ENCODE results near the gene MEX3A.

The MEX3A gene

GRCh38 chr1:156103521-156103947, 21.3 kb upstream of the MEX3A start:
- Histone ChIP-seq H3K9me3 (ENCODE audit: low read length) (no peaks in the 10 kb centered on the region), H3K4me3 (ENCODE audit: low read depth, low read length, poor library complexity, severe bottlenecking) (no peak overlapping the region), H3K4me1 (ENCODE audit: insufficient read depth, low read length, severe bottlenecking) (peaks cover 15% of the 10 kb centered on the region), H3K4me2 (ENCODE audit: low read length) (no peak overlapping the region), H3F3A (ENCODE audit: insufficient read depth, low read length) (peaks cover 2% of the 10 kb centered on the region; the same call in 1 of the 2 replicates), H2AFZ (ENCODE audit: low read length) (no peak overlapping the region), H3K27ac (ENCODE audit: low read depth, low read length, poor library complexity, severe bottlenecking) (no peak overlapping the region), H3K27me3 (ENCODE audit: insufficient read depth, low read length) (peaks cover 9% of the 10 kb centered on the region), H3K9ac (ENCODE audit: low read length) (no peak overlapping the region), H3K79me2 (ENCODE audit: insufficient read depth, low read length) (no peaks in the 10 kb centered on the region), H4K20me1 (ENCODE audit: insufficient read depth, low read length) (no peaks in the 10 kb centered on the region), H3K36me3 (ENCODE audit: insufficient read depth, low read length) (no peaks in the 10 kb centered on the region), H3K9me2 (ENCODE audit: low read depth, low read length) (no peaks in the 10 kb centered on the region)
- TF ChIP-seq EZH2 (IDR thresholded peaks at IDR 0.05; ENCODE audit: borderline replicate concordance, low read length) (no peak), CTCF (IDR thresholded peaks at IDR 0.05; ENCODE audit: low read length) (no peak)

DNA sequence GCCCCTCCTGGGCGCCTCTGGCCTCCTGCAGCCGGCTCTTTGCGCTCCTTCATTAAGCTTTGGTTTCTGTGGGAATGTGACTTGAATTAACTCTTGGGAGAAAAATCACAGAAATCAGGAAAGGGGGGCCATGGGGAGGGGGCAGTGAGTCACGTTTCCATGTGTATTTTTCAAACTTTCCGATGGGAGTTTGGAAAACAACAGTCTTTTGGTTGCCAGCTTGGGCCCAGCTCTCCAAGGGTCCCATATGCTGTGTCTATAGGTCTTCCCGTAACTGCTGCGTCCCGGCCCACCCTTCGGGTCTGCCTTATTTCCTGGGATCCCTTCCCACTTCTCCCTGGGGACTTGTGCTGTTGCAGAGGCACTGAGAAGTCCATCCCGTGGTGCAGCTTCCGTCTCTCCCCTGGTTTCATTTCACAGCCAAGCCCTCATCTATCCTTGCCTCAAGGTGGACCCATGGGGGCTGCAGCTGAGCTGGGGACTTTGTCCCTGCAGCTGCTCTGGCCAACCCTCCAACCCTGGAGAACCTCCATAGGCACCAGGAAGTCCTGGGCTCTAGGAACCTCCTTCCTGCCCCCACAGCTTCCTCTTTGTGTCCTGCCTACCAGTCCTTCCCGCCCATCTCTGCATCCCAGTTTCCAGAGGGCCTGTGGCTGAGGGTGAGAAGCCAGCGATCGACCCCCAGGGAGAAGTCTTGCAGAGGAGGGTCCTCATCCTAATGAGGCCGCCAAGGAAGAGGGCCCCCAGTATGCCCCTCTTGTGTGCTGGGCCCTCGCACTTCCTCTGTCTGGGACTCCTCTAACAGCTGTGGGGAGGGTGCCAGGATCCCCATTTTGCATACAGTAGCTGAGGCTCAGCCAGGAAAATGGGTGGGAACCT, 20.6 kb upstream of the MEX3A start:
- Histone ChIP-seq H4K20me1 (ENCODE audit: insufficient read depth, low read length) (no peaks in the 10 kb centered on the region), H2AFZ (ENCODE audit: low read length) (no peak overlapping the region), H3K4me1 (ENCODE audit: insufficient read depth, low read length, severe bottlenecking) (peaks cover 15% of the 10 kb centered on the region), H3K36me3 (ENCODE audit: insufficient read depth, low read length) (no peaks in the 10 kb centered on the region), H3K9ac (ENCODE audit: low read length) (no peak overlapping the region), H3K79me2 (ENCODE audit: insufficient read depth, low read length) (no peaks in the 10 kb centered on the region), H3K9me2 (ENCODE audit: low read depth, low read length) (no peaks in the 10 kb centered on the region), H3K4me3 (ENCODE audit: low read depth, low read length, poor library complexity, severe bottlenecking) (no peak overlapping the region), H3K9me3 (ENCODE audit: low read length) (no peaks in the 10 kb centered on the region), H3K27ac (ENCODE audit: low read depth, low read length, poor library complexity, severe bottlenecking) (no peak overlapping the region), H3K27me3 (ENCODE audit: insufficient read depth, low read length) (peaks cover 9% of the 10 kb centered on the region), H3K4me2 (ENCODE audit: low read length) (no peak overlapping the region), H3F3A (ENCODE audit: insufficient read depth, low read length) (peaks cover 2% of the 10 kb centered on the region; the same call in 1 of the 2 replicates)
- no peak for TF ChIP-seq CTCF (IDR thresholded peaks at IDR 0.05; ENCODE audit: low read length)
- no peak for TF ChIP-seq EZH2 (IDR thresholded peaks at IDR 0.05; ENCODE audit: borderline replicate concordance, low read length)

- H3K36me3 ChIP-seq (ENCODE audit: insufficient read depth, low read length), result no peaks in the 10 kb centered on the region
- H2AFZ ChIP-seq (ENCODE audit: low read length), result no peak overlapping the region
- H4K20me1 ChIP-seq (ENCODE audit: insufficient read depth, low read length), result no peaks in the 10 kb centered on the region
- peaks cover 15% of the 10 kb centered on the region for H3K4me1 ChIP-seq (ENCODE audit: insufficient read depth, low read length, severe bottlenecking)
- H3K27me3 ChIP-seq (ENCODE audit: insufficient read depth, low read length), result peaks cover 9% of the 10 kb centered on the region
- H3K4me2 ChIP-seq (ENCODE audit: low read length), result no peak overlapping the region
- H3K9ac ChIP-seq (ENCODE audit: low read length), result no peak overlapping the region
- H3K4me3 ChIP-seq (ENCODE audit: low read depth, low read length, poor library complexity, severe bottlenecking), result no peak overlapping the region
- H3K79me2 ChIP-seq (ENCODE audit: insufficient read depth, low read length), result no peaks in the 10 kb centered on the region
- H3K9me2 ChIP-seq (ENCODE audit: low read depth, low read length), result no peaks in the 10 kb centered on the region
- TF ChIP-seq EZH2 (IDR thresholded peaks at IDR 0.05; ENCODE audit: borderline replicate concordance, low read length) (no peak), CTCF (IDR thresholded peaks at IDR 0.05; ENCODE audit: low read length) (no peak)
- peaks cover 2% of the 10 kb centered on the region; the same call in 1 of the 2 replicates for H3F3A ChIP-seq (ENCODE audit: insufficient read depth, low read length)
- H3K9me3 ChIP-seq (ENCODE audit: low read length), result no peaks in the 10 kb centered on the region
- no peak overlapping the region for H3K27ac ChIP-seq (ENCODE audit: low read depth, low read length, poor library complexity, severe bottlenecking)
Observed at GRCh38 chr1:156101880-156102279, 19.6 kb upstream of the MEX3A start.
